ENCODE measurements around the gene RNF26. TPM values are rescaled to one million over a fixed set of nuclear protein-coding genes. Genes with fewer than 3 reads are reported as not detected.

Gene RNF26
- total and polyA plus RNA-seq, 2 donors (not counting 3 experiments of a cell fraction or from before 2014, with no cell fraction given) = 40.1 to 43.8 TPM

- no peaks in the 10 kb centered on the region for H3K9me3 ChIP-seq (replicated peaks; ENCODE audit: control insufficient read depth, insufficient read depth, low read length)
- no peaks in the 10 kb centered on the region for H3K27me3 ChIP-seq (ENCODE audit: control insufficient read depth in 2 of 2, insufficient read depth in 2 of 2, low read length in 2 of 2)
- ChIA-PET POLR2A (no interaction called here), CTCF (no interaction called here)
- BruUV-seq (replicated peaks) = no TSS peak
- no peak for DNase-seq (ENCODE audit: low read depth, low spot score)
- H2AFZ ChIP-seq (ENCODE audit: low read depth, low read length) = no peak overlapping the region
- H3K4me1 ChIP-seq (ENCODE audit: control insufficient read depth, extremely low read depth, insufficient read depth, low read length) = no peaks in the 10 kb centered on the region
- no peaks in the 10 kb centered on the region for H3K79me2 ChIP-seq (ENCODE audit: control insufficient read depth, insufficient read depth, low read length)
- no peaks in the 10 kb centered on the region for H3K9me1 ChIP-seq (replicated peaks; ENCODE audit: control insufficient read depth, extremely low read depth, insufficient read depth, low read length)
- peaks cover 24 to 29% of the 10 kb centered on the region in 2 experiments for H3K36me3 ChIP-seq (ENCODE audit: control insufficient read depth in 2 of 2, extremely low read depth in 1 of 2, insufficient read depth in 2 of 2, low read length in 2 of 2)
- no peak overlapping the region for H3K4me3 ChIP-seq (replicated peaks in 1 of 3; ENCODE audit: insufficient read depth in 1 of 3, low read depth in 1 of 3, low read length in 3 of 3)
- no peak overlapping the region for H3K27ac ChIP-seq (ENCODE audit: insufficient read depth, low read depth, low read length)
- no peaks in the 10 kb centered on the region for H4K20me1 ChIP-seq (replicated peaks; ENCODE audit: control insufficient read depth, extremely low read depth, insufficient read depth, low read length)
- no peak for TF ChIP-seq JUN (IDR thresholded peaks at IDR 0.05; ENCODE audit: borderline replicate concordance, insufficient read depth, insufficient read length, low read depth)
- TF ChIP-seq FOS (IDR thresholded peaks at IDR 0.05; ENCODE audit: borderline replicate concordance, insufficient read depth, low read length) = no peak
- TF ChIP-seq POLR2AphosphoS5 (IDR thresholded peaks at IDR 0.05; ENCODE audit: insufficient read depth, low read depth, low read length) = no peak
- TF ChIP-seq POLR2A (IDR thresholded peaks at IDR 0.05; ENCODE audit: low read depth, low read length) = no peak
- no peak for TF ChIP-seq MYC (IDR thresholded peaks at IDR 0.05; ENCODE audit: low read depth, low read length)
- TF ChIP-seq GATA2 (IDR thresholded peaks at IDR 0.05; ENCODE audit: insufficient read depth, insufficient read length, low read depth, low read length) = no peak
- TF ChIP-seq CTCF (IDR thresholded peaks at IDR 0.05; ENCODE audit: extremely low read depth in 1 of 2, insufficient read depth in 1 of 2, low read depth in 1 of 2, low read length in 2 of 2) = no peak
- no peak for TF ChIP-seq EZH2 (IDR thresholded peaks at IDR 0.05; ENCODE audit: borderline replicate concordance, low read depth, low read length, severe bottlenecking)
- TF ChIP-seq MAX (IDR thresholded peaks at IDR 0.05; ENCODE audit: insufficient read depth, insufficient read length) = no peak
- intact Hi-C loops (cut with micrococcal nuclease) (no loop called here), dilution Hi-C loops (cut with MboI; ENCODE audit: extremely low pct_ligation_motif_present, low sequenced_read_pairs) (no loop called here)
- no peak for FAIRE-seq
- no peak overlapping the region for H3K4me2 ChIP-seq (ENCODE audit: insufficient read depth, low read length)
- no peak overlapping the region for H3K9ac ChIP-seq (replicated peaks; ENCODE audit: extremely low read depth, insufficient read depth, low read length)
These were observed 35.6 kb upstream of the RNF26 start for GRCh38 chr11:119298726-119299125.
